RWPE1 (cell line): ENCODE results near the gene PRR12.
A peak's percentile ranks its signal among the peaks of the same experiment; 100 is the strongest.

Source experiments
- CTCF ChIA-PET: fragments of 350-600 bp; sonication (Branson Sonifier 250); formaldehyde crosslinking; extraction: SDS; loops from one replicate; lab custom pipeline; 2021; lab: Yijun Ruan, JAX
- POLR2A ChIA-PET: fragments of 400-600 bp; formaldehyde crosslinking; extraction: SDS; loops from one replicate; lab custom pipeline; 2020; ENCODE audit warnings: antibody characterized with exemption; ENCODE audit not compliant: low non-redundant PET; lab: Yijun Ruan, JAX
- DNase-seq: peaks from one replicate; pipeline ENCODE4 v3.0.0; 2012; ENCODE audit warnings: low spot score
- H3K27ac ChIP-seq: fragments of 450-650 bp; 2 replicates; pipeline ENCODE4 v1.5.1; 2017
- TF ChIP-seq, protein P1 (sequence below): fragments of 450-650 bp; conservative IDR thresholded peaks from 2 replicates; pipeline ENCODE4 v1.5.1; 2017; ENCODE audit warnings: low read depth, mild to moderate bottlenecking

The PRR12 gene

DNA sequence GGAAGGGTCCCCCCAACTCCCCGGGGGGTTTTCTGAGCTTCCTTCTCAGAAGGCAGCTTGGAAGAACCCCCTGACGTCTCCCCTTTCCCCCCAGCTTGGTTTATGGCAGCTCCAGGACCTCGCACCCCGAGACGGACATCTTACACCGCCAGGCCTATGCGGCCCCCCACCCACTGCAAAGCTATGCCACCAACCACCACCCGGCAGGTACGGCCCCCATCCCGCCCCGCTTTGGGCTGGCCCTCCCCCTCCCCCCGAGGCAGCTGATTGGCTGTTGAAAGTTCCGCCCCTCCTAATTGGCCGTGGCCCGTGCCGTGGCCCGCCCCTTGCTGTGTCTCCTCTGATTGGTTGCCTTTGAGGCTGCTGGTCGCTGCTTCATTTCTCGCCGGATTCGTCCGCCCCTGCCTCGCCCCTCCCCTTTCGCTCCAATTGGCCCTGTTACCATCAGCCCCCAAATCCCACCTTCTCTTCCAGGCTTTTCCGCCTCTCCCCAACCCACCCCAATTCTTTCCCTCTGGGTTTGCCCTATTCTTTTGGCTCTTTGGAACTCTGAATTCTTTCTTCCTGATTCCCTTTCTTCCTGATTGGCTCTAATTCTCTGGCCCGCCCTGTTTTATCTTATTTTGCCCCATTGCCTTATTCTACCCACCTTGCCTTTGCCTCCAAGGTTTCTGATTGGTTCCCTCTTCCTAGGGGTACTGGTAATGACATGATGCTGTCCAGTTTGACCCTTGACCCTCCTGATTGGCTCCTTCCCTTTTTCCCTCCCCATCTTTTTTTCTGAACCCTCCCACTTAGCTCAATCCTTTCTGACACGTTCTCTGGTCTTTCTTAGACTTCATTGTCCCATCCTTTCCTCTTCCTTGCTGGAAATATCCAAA is 2.5 kb downstream of the PRR12 start:
- ChIA-PET POLR2A (interaction anchor here (0.7 to 1.1 kb wide), 4 partner anchors 47 to 143 kb away, joined by 4 to 11 read pairs (median 6); partner anchors contain the start of genes RRAS and SCAF1), CTCF (interaction anchor here (0.6 kb wide), 1 partner anchor 19 kb away, joined by 4 read pairs; no protein-coding TSS in a partner anchor)
- DNase-seq = peak; percentile 100
- TF ChIP-seq, protein P1, sequence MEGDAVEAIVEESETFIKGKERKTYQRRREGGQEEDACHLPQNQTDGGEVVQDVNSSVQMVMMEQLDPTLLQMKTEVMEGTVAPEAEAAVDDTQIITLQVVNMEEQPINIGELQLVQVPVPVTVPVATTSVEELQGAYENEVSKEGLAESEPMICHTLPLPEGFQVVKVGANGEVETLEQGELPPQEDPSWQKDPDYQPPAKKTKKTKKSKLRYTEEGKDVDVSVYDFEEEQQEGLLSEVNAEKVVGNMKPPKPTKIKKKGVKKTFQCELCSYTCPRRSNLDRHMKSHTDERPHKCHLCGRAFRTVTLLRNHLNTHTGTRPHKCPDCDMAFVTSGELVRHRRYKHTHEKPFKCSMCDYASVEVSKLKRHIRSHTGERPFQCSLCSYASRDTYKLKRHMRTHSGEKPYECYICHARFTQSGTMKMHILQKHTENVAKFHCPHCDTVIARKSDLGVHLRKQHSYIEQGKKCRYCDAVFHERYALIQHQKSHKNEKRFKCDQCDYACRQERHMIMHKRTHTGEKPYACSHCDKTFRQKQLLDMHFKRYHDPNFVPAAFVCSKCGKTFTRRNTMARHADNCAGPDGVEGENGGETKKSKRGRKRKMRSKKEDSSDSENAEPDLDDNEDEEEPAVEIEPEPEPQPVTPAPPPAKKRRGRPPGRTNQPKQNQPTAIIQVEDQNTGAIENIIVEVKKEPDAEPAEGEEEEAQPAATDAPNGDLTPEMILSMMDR = no peak
- peak overlapping the region; percentile 96 for H3K27ac ChIP-seq

DNA sequence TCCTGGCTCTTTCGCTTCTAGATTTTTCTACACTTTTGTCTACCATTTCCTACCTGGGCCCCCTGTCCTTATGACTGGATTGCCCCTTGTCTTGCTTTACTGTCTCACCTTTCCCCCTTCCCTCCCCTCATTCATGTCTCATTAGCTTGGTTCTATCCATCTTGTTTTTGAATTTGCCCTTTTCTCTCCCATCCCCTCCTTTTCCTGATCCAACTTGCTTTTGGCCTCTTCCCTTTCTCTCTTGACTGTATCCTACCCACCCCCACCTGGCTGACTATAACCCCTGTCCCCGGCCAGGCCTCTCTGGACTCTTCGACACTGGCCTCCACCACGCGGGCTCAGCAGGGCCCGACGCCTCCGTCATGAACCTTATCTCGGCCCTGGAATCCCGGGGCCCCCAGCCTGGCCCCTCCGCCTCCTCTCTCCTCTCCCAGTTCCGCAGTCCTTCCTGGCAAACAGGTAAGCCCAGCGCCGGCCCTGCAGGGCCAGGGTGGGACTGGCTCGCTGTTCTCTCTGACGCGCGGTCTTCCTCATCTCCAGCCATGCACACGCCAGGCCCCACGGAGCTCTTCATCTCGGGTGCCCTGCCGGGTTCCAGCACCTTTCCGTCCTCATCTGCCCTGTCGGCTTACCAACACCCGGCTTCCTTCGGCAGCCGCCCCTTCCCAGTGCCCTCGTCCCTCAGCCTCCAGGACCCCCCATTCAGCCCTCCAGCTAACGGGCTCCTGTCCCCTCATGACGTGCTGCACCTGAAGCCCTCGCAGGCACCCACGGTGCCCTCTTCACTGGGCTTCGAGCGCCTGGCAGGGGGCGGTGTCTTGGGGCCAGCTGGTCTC is 3.4 kb downstream of the PRR12 start:
- DNase-seq = no peak
- H3K27ac ChIP-seq = peak overlapping the region; percentile 49
- POLR2A ChIA-PET = no interaction called here
- TF ChIP-seq, protein P1 = no peak
- CTCF ChIA-PET = interaction anchor here (0.6 kb wide), 1 partner anchor 18 kb away, joined by 4 read pairs; no protein-coding TSS in a partner anchor

DNA sequence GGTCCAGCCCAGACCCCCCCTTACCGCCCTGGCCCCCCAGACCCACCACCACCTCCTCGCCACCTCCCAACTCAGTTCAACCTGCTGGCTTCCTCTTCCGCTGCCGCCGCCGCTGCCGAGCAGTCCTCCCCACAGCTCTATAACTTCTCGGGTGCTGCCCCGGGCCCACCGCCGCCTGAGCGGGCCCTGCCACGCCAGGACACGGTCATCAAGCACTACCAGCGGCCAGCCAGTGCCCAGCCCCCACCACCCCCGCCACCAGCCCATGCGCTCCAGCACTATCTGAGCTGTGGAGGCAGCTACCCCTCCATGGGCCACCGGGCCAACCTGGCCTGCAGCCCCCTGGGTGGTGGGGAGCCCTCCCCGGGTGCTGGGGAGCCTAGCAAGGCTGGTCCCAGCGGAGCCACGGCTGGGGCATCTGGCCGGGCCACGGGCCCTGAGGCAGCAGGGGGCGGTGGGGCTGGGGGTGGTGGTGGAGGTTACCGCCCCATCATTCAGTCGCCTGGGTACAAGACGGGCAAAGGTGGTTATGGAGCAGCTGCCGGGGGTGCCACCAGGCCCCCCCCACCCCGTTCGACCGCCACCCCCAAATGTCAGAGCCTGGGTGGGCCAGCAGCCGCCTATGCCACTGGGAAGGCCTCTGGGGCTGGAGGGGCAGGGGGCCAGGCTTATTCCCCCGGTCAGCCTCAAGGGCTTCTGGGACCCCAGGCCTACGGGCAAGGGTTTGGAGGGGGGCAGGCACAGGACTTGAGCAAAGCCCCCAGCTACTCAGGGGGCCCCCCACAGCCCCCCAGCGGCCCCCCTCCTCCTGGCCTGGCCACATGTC is 4.2 kb downstream of the PRR12 start:
- ChIA-PET POLR2A (interaction anchor here (0.5 kb wide), 1 partner anchor 17 kb away, joined by 5 read pairs; no protein-coding TSS in a partner anchor), CTCF (no interaction called here)
- DNase-seq = no peak
- TF ChIP-seq, protein P1 = no peak
- H3K27ac ChIP-seq = peak overlapping the region; percentile 49; the same call in 1 of the 2 replicates

DNA sequence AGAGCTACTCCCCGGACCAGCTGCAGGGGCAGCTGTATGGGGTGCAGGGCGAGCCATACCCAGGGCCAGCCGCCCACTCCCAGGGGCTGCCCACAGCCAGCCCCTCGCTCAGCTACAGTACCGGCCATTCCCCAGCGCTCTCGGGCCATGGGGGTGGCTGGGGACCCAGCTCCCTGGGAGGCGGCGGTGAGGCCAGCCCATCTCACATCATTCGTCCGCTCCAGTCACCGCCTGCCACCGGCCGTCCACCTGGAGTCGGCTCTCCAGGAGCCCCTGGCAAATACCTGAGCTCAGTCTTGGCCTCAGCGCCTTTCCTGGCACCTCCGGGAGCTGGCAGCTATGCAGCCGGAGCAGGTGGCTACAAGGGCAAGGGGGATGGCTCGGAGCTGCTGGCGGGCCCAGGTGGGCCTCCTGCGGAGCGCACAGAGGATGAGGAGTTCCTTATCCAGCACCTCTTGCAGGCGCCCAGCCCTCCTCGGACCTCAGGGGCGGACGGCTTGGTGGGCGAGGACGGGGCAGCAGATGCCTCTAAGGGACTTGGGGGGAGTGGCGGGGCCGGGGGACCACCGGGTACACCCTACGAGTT is 4.9 kb downstream of the PRR12 start:
- TF ChIP-seq, protein P1 = no peak
- POLR2A ChIA-PET = interaction anchor here (0.5 kb wide), 1 partner anchor 16 kb away, joined by 5 read pairs; no protein-coding TSS in a partner anchor
- H3K27ac ChIP-seq = no peak overlapping the region
- CTCF ChIA-PET = no interaction called here
- DNase-seq = no peak

DNA sequence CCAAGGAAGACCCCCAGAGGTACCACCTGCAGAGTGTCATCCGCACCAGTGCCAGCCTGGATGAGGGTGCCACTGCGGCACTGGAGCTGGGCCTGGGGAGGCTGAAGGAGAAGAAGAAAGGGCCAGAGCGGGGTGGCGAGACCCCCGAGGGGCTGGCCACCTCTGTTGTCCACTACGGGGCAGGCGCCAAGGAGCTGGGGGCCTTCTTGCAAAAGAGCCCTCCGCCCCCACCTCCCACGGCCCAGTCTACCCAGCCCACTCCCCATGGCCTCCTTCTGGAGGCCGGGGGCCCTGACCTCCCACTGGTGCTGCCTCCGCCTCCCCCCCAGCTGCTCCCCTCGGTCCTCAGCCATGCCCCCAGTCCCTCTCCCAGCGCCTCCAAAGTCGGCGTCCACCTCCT is 5.4 kb downstream of the PRR12 start:
- TF ChIP-seq, protein P1 = no peak
- ChIA-PET CTCF (no interaction called here), POLR2A (no interaction called here)

More for the DNA sequence above, 5.4 kb downstream of the PRR12 start:
- no peak for DNase-seq
- H3K27ac ChIP-seq = no peak overlapping the region
